ENCODE measurements around the gene CHST8. TPM values are rescaled to one million over a fixed set of nuclear protein-coding genes. Genes with fewer than 3 reads are reported as not detected.

The CHST8 gene
- total RNA-seq, 1 donor from 2014 or later, result 0.58 TPM

- DNase-seq (ENCODE audit: extremely low read depth, low read depth, low spot score), result no peak
Measured at GRCh38 chr19:33780746-33781145, 159.0 kb downstream of the CHST8 start.

GRCh38 chr19:33781415-33781935, 159.7 kb downstream of the CHST8 start:
- DNase-seq (ENCODE audit: extremely low read depth, low read depth, low spot score), result no peak

GRCh38 chr19:33781996-33782395, 160.2 kb downstream of the CHST8 start:
- DNase-seq (ENCODE audit: extremely low read depth, low read depth, low spot score), result no peak

- DNase-seq (ENCODE audit: extremely low read depth, low read depth, low spot score), result no peak
Measured at GRCh38 chr19:33784432-33784831, 162.7 kb downstream of the CHST8 start.

GRCh38 chr19:33785795-33786194, 164.0 kb downstream of the CHST8 start:
- DNase-seq (ENCODE audit: extremely low read depth, low read depth, low spot score), result no peak

GRCh38 chr19:33788676-33789075, 166.9 kb downstream of the CHST8 start:
- DNase-seq (ENCODE audit: extremely low read depth, low read depth, low spot score), result no peak

- DNase-seq (ENCODE audit: extremely low read depth, low read depth, low spot score), result no peak
Measured at GRCh38 chr19:33789344-33789743, 167.6 kb downstream of the CHST8 start.

GRCh38 chr19:33794683-33795369, 173.1 kb downstream of the CHST8 start:
- DNase-seq (ENCODE audit: extremely low read depth, low read depth, low spot score), result no peak

GRCh38 chr19:33795370-33796163, 173.8 kb downstream of the CHST8 start:
- DNase-seq (ENCODE audit: extremely low read depth, low read depth, low spot score), result no peak

- no peak for DNase-seq (ENCODE audit: extremely low read depth, low read depth, low spot score)
Measured at GRCh38 chr19:33796164-33796875, 174.6 kb downstream of the CHST8 start, which contains the start of gene KCTD15. TSS of gene KCTD15 (plus strand) at chr19:33796870. CDS start at chr19:33800455, 3,585 bp downstream.

- DNase-seq (ENCODE audit: extremely low read depth, low read depth, low spot score), result no peak
Measured at GRCh38 chr19:33797802-33798671, 176.3 kb downstream of the CHST8 start.

GRCh38 chr19:33798681-33799111, 176.9 kb downstream of the CHST8 start:
- no peak for DNase-seq (ENCODE audit: extremely low read depth, low read depth, low spot score)

GRCh38 chr19:33799476-33799875, 177.7 kb downstream of the CHST8 start:
- no peak for DNase-seq (ENCODE audit: extremely low read depth, low read depth, low spot score)

GRCh38 chr19:33800012-33800680, 178.4 kb downstream of the CHST8 start:
- no peak for DNase-seq (ENCODE audit: extremely low read depth, low read depth, low spot score)

GRCh38 chr19:33801411-33801810, 179.7 kb downstream of the CHST8 start:
- DNase-seq (ENCODE audit: extremely low read depth, low read depth, low spot score), result no peak

- DNase-seq (ENCODE audit: extremely low read depth, low read depth, low spot score), result no peak
Measured at GRCh38 chr19:33802001-33802400, 180.2 kb downstream of the CHST8 start.

- DNase-seq (ENCODE audit: extremely low read depth, low read depth, low spot score), result no peak
Measured at GRCh38 chr19:33802801-33803200, 181.0 kb downstream of the CHST8 start.

- no peak for DNase-seq (ENCODE audit: extremely low read depth, low read depth, low spot score)
Measured at GRCh38 chr19:33803383-33803782, 181.6 kb downstream of the CHST8 start.

GRCh38 chr19:33804021-33804799, 182.5 kb downstream of the CHST8 start:
- DNase-seq (ENCODE audit: extremely low read depth, low read depth, low spot score), result no peak
